ENCODE data around the gene SWI5.
"Not testable (repeated sequence)": the region's sequence is repeated elsewhere in the genome, so short reads cannot be mapped to it uniquely, and the experiment has no call there.

SWI5 gene

GRCh38 chr9:128276008-128276573, at the start of gene SWI5:
Gene SWI5 (plus strand): TSS chr9:128276276.
- peak; percentile 99 for DNase-seq
- in situ Hi-C loops (cut with MboI; ENCODE audit: low pct_unique_long_range_greater_than_20kb, low sequenced_read_pairs), result no loop called here

DNA sequence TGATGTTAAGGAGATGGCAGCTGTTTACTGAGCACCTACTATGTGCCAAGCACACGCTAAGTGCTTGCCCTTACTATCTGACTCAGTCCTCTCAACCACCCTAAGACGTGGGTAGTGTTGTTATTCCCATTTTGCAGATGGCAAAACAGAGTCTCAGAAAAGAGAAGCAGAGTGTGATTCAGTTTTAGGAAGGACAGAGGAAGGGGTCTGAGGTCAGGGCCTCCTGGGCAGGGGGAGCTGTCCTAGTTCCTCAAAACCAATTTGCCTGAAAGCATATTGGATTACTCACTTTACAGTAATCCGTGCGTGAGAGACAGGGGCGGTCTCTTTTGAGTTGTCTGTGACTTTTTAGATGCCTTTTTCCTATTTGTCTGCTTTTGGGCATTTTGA, 49.7 kb upstream of the SWI5 start:
- in situ Hi-C loops (cut with MboI; ENCODE audit: low pct_unique_long_range_greater_than_20kb, low sequenced_read_pairs), result no loop called here
- DNase-seq, result peak; percentile 66

DNA sequence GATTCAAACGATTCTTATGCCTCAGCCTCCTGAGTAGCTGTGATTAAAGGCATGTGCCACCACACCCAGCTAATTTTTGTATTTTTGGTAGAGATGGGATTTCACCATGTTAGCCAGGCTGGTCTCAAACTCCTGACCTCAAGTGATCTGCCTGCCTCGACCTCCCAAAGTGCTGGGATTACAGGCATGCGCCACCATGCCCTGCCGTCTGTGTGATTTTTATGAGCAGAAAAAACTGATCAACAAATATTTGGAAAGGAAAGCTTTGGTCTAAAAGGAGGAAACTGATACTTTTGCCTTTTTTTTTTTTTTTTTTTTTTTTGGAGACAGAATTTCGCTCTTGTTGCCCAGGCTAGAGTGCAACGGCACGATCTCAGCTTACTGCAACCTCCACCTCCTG, 45.2 kb upstream of the SWI5 start:
- DNase-seq; in situ Hi-C loops (cut with MboI; ENCODE audit: low pct_unique_long_range_greater_than_20kb, low sequenced_read_pairs): not testable (repeated sequence)

DNA sequence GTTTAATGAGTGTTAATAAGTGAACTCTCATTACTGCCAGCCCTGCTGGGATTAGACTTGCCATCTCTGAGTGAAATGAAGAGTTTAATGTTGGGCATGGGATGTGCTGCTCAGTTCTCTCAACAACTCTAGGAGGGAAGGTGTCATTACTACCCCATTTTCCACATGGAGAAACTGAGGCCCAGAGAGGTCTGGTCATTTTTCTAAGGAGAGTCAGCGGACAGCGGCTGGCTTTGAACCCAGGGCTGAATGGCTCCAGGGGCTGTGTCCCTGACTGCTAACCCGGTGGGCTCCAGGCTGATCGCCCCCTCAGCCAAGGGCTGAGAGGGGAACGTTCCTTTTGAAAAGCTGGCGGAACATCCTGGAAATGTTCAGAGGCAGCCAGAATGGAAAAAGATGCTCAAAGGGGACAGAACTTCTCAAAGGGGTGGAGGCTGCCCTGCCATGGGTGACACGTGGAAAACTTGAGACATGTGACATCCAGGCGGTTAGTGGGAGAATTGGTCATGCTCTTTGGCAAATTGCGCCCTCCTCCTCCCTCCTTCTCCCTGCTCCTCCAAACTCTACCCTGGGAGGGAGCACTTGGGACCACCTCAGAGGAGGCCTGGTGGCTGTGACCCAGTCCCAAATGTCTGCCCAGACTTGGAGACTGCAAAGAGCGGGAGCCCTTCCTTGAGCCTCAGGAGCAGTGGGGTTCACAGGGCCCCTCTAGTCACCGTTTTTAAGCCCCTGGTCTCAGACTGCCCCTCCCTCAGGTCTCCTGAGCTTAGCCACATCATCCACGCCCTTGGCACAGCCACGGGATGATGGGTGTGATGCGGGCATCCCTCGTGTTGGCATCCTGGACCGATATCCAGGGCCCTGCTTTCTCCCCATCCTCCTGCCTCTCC, 44.2 kb upstream of the SWI5 start:
- in situ Hi-C loops (cut with MboI; ENCODE audit: low pct_unique_long_range_greater_than_20kb, low sequenced_read_pairs), result no loop called here
- no peak for DNase-seq

DNA sequence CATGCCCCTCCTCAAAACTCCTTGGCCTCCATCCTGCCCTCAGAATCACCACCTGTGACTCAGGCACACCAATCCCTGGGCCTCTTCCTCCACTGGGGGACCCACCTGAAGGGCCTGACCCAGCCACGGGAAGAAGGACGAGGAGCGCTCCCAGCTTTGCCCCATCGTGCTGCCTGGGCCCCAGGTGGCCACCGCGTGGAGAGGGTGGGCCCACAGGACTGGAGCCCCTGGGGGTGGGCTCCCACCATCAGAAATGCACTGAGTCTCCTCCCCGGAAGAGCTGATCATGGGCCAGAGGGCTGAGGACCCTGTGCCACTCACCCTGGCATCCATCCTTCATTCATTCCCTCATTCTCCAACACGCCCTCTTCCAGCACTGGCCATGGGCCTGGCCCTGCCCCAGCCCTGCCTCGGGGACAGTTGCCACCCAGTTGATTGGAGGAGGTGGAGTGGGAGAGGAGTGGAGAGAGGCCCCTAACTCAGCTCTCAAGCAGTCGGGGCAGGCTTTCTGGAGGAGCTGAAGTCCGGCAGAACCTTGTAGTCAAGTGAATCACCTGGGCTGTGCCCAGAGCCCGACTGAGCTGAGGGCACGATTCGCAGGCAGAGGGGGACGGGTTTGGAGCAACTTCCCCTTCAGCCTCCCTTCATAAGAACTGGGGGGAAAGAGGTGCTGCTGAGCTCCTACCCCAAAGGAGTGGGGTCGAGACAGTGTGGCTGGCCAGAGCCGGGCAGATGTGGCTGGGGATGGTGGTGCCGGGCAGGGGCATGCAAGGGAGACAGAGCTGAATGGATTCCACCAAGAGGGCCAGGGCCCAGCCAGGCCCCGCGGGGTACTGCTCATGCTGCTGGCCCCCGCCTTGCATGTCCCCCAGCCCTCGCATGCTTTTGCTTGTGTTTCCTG, 43.3 kb upstream of the SWI5 start:
- DNase-seq, result no peak
- in situ Hi-C loops (cut with MboI; ENCODE audit: low pct_unique_long_range_greater_than_20kb, low sequenced_read_pairs), result no loop called here

- DNase-seq, result no peak
- in situ Hi-C loops (cut with MboI; ENCODE audit: low pct_unique_long_range_greater_than_20kb, low sequenced_read_pairs), result no loop called here
These were observed 42.2 kb upstream of the SWI5 start for GRCh38 chr9:128233817-128234406.

- DNase-seq, result no peak
- in situ Hi-C loops (cut with MboI; ENCODE audit: low pct_unique_long_range_greater_than_20kb, low sequenced_read_pairs), result no loop called here
These were observed 34.0 kb upstream of the SWI5 start for GRCh38 chr9:128242124-128242523.

DNA sequence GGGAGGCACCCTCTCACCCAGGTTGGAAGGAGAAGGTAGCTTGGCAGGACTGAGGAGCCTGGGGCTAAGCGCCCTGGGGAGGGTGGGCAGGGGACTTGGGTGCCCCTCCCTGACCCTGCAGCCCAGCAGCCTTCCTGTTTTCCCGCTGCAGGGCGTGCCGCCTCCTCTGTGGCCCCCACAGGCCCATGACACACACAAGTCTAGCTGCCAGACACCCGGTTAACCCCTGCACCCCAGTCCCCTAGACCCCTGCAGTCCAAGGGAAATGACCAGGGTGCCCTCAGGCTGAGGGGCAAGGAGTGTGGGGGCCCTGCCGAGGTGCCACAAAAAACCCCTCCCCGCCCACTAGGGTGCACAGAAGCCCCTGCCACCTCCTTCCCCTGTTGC, 33.3 kb upstream of the SWI5 start:
- no peak for DNase-seq
- in situ Hi-C loops (cut with MboI; ENCODE audit: low pct_unique_long_range_greater_than_20kb, low sequenced_read_pairs), result no loop called here

DNA sequence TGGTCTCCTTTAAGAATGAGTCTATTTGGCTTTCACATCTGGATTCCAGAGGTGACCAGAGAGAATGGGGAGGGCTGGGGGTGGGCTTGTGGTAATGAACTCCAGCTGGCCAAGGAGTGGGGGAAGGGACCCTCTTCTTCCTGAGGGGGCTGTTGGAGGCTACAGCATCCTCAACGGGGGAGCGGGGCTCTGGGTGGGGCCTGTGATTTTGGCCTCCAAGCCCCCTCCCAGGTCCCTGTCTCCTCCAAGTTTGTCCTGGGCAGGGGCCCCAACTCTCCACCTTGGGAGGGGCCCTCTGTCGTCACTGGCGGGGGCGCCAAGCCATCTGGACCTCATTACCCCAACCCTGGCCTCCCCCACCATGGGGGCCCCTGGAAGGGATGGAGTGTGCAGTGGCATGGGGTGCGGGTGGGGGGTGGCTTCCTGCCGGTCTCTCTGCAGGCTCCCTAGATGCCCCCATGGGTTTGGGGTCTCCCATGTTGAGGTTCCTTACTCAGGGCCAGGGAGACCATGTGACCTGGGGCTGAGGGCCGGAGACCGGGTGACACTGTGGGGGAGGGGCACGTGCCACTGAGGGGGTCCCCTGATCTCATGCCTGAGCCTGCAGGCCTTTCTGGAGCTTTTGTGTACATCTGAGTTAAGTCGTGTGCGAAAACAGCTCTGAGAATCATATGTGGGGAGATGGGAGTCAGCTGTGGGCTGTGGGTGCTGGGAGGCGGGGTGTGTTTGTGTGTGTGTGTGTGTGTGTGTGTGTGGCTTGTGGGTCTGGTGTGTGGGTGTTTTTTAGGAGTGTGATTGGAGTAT, 32.7 kb upstream of the SWI5 start:
- DNase-seq, result peak; percentile 9
- in situ Hi-C loops (cut with MboI; ENCODE audit: low pct_unique_long_range_greater_than_20kb, low sequenced_read_pairs), result no loop called here

- in situ Hi-C loops (cut with MboI; ENCODE audit: low pct_unique_long_range_greater_than_20kb, low sequenced_read_pairs), result no loop called here
- DNase-seq, result no peak
These were observed 31.8 kb upstream of the SWI5 start for GRCh38 chr9:128244091-128244836.

GRCh38 chr9:128244837-128245231, 31.2 kb upstream of the SWI5 start:
- in situ Hi-C loops (cut with MboI; ENCODE audit: low pct_unique_long_range_greater_than_20kb, low sequenced_read_pairs), result no loop called here
- DNase-seq, result peak; percentile 92

DNA sequence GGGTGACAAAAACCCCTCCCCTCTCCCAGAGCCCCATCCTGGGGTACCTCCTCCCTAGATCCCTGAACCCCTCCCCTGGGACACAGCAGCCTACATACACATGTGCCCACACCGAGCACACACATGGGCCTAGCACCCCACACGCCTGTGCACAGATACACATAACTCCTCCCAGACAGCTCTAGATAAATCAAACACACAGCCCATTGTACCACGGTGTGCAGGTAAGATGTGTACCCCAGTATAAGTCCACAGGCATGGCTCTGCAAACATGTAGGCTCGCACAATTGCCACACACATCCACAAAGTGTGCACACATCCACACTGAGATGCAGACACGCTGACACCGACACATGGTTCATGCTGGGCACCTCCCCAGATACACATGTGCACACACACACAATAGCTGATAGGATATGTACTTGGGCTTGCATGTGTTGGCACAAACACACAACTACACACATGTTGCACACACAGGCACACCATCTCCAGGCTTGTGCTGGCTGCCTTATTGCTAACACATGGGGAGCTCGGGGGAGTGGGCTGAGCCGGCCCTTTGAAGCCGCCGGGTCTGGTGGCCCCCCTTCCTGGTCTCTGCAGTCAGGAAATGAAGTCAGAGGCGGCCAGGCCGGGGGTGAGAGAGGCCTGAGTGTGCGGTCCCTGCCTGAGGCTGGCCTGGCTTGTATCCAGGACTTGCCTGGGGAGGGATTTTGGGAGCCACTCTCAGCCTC, 30.5 kb upstream of the SWI5 start:
- peak; percentile 76 for DNase-seq

GRCh38 chr9:128246471-128246870, 29.6 kb upstream of the SWI5 start:
- in situ Hi-C loops (cut with MboI; ENCODE audit: low pct_unique_long_range_greater_than_20kb, low sequenced_read_pairs), result no loop called here
- no peak for DNase-seq

More for the DNA sequence above, 30.5 kb upstream of the SWI5 start:
- in situ Hi-C loops (cut with MboI; ENCODE audit: low pct_unique_long_range_greater_than_20kb, low sequenced_read_pairs), result no loop called here

DNA sequence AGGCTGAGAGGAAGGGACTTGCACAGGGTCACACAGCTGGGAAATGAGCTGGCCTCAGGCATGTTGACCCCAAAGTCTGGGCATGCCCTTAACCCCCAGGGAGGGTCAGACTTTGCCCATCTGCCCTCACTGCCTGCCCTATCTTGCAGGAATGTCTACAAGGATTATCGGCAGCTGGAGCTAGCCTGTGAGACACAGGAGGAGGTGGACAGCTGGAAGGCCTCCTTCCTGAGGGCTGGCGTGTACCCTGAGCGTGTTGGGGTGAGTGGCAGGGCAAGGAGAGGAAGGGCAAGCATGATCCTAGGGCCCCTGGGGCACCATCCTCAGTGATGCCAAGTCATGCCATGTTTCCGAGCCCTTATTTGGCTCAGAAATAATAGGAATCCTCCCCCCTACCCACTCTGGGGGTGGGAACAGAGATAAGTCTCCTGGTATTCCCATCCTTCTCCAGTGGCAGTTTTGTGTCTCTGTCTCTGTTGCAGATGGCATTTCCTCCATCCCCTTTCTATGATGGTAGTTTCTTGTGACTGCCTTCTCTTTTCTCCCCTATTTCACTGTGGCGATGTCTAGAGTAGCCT, 28.8 kb upstream of the SWI5 start:
- in situ Hi-C loops (cut with MboI; ENCODE audit: low pct_unique_long_range_greater_than_20kb, low sequenced_read_pairs), result no loop called here
- no peak for DNase-seq

DNA sequence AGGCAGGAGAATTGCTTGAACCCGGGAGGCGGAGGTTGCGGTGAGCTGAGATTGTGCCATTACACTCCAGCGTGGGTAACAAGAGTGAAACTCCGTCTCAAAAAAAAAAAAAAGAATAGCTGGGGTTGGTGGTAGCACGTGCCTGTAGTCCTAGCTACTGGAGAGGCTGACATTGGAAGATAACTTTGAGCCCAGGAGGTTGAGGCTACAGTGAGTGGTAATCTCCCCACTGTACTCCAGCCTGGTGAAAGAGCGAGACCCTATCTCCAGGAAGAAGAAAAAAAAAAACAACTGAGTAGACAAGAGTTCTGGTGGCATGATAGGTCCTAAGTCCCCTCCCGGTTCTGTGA, 26.5 kb upstream of the SWI5 start:
- in situ Hi-C loops (cut with MboI; ENCODE audit: low pct_unique_long_range_greater_than_20kb, low sequenced_read_pairs), result no loop called here

DNA sequence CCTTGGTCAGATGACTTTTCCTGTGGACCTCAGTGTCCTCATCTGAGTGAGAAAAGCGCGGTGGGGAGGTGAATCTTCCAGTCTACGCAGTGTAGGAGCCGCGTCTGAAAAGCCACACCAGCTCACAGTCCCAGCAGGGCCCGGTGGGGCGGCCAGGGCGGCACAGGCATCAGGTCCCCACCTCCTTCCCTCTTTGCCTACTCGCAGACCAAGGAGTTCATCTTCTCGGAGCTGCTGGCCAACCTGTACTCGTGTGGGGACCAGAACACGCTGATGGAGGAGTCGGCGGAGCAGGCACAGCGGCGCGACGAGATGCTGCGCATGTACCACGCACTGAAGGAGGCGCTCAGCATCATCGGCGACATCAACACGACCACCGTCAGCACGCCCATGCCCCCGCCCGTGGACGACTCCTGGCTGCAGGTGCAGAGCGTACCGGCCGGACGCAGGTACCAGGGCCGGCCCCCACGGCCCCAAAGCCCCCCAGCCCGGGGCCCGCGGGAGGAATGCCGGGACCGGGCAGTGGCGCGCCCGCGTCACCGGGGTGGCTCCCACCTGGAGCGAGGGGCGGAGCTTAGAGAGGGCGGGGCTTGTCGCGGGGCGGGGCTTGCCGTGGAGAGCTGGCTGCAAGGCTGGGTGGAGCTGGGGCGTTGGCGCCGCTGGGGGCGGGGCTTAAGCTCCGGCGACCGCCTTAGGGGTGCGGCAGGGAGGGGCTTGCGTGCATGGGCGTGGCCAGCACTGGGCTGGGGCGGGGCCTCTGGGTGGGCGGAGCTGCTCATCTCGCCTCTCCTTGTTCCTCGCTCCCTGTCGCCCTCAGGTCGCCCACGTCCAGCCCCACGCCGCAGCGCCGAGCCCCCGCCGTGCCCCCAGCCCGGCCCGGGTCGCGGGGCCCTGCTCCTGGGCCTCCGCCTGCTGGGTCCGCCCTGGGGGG, 25.9 kb upstream of the SWI5 start:
- in situ Hi-C loops (cut with MboI; ENCODE audit: low pct_unique_long_range_greater_than_20kb, low sequenced_read_pairs), result no loop called here
- DNase-seq, result no peak

More for the DNA sequence above, 26.5 kb upstream of the SWI5 start:
- DNase-seq, result no peak

Measured in KBM-7 (cell line).